Lung (tissue), 12 donors: ENCODE data around the gene ATL2. TPM values are rescaled to one million over a fixed set of nuclear protein-coding genes. Genes with fewer than 3 reads are reported as not detected.
"Not testable (repeated sequence)": the region's sequence is repeated elsewhere in the genome, so short reads cannot be mapped to it uniquely, and the experiment has no call there.

Experiments
- ATAC-seq: fragments of 200-7000 bp; cut with Tn5 transposase; one replicate; pipeline ENCODE4 v1.9.1; 2020; ENCODE audit warnings: moderate number of reproducible peaks; ENCODE audit not compliant: insufficient read depth, low FRiP score
- DNase-seq, 3 donors: peaks; one replicate each; pipeline ENCODE4 v3.0.0-alpha.2; 2013 to 2017
- H3K27ac ChIP-seq, 2 donors: one replicate each; pipeline ENCODE4 v1.5.1; 2013; ENCODE audit warnings: mild to moderate bottlenecking in 2 of 2, moderate library complexity in 2 of 2, control low read depth in 1 of 2, inconsistent platforms in 1 of 2, low read depth in 1 of 2, low read length in 1 of 2
- H3K27me3 ChIP-seq, 3 donors: one replicate each; pipeline ENCODE4 v1.5.1; 2013; ENCODE audit warnings: low read length in 2 of 3; ENCODE audit not compliant: control insufficient read depth in 3 of 3, insufficient read depth in 3 of 3
- H3K36me3 ChIP-seq, 4 donors: one replicate each; pipeline ENCODE4 v1.5.1; 2013; ENCODE audit warnings: low read length in 4 of 4, mild to moderate bottlenecking in 1 of 4, moderate library complexity in 1 of 4; ENCODE audit not compliant: control insufficient read depth in 4 of 4, insufficient read depth in 4 of 4
- H3K4me1 ChIP-seq, 5 donors: one replicate each; pipeline ENCODE4 v1.5.1; 2013; ENCODE audit warnings: low read length in 5 of 5, mild to moderate bottlenecking in 2 of 5, moderate library complexity in 1 of 5; ENCODE audit not compliant: control insufficient read depth in 5 of 5, insufficient read depth in 5 of 5
- H3K4me3 ChIP-seq: one replicate; pipeline ENCODE4 v1.5.1; 2013; ENCODE audit warnings: mild to moderate bottlenecking, control low read depth, moderate library complexity
- H3K9ac ChIP-seq, 2 donors: one replicate each; pipeline ENCODE4 v1.5.1; 2013; ENCODE audit warnings: low read length in 2 of 2, control low read depth in 1 of 2; ENCODE audit not compliant: insufficient read depth in 1 of 2
- H3K9me3 ChIP-seq, 4 donors: one replicate each; pipeline ENCODE4 v1.5.1; 2013; ENCODE audit warnings: low read length in 3 of 4, mild to moderate bottlenecking in 1 of 4, moderate library complexity in 1 of 4; ENCODE audit not compliant: control insufficient read depth in 4 of 4, insufficient read depth in 3 of 4
- WGBS, 2 donors: extraction: QIAGEN DNeasy Blood & Tissue Kit; methylation state at CpG; one replicate each; pipeline ENCODE4 v1.1.7; 2013; 5-methylcytosine and 5-hydroxymethylcytosine counted together
- polyA plus RNA-seq, 2 donors: library from polyadenylated mRNA; stranded (reverse); fragments of 200-250 nt; gene quantifications; one replicate each; pipeline ENCODE4 v1.2.1, GENCODE V29; 2013
- total RNA-seq, 2 donors: library from RNA; depleted of rRNA in 1 of 2; stranded (reverse); fragments of >200 nt in 1 of 2; gene quantifications; one replicate each; pipeline ENCODE4 v1.2.1, GENCODE V29; 2014 to 2021
- TF ChIP-seq, protein P1 (sequence below): IDR thresholded peaks from 2 replicates; pipeline ENCODE4 v1.5.1; 2012; ENCODE audit warnings: mild to moderate bottlenecking; ENCODE audit errors: control extremely low read depth, extremely low read depth
- donor health status: control.
- donor health status: control.
- donor health status: Bipolar disorder and iron deficiency.
- donor health status: healthy.
- donor health status: DM: yes; HTN: yes; CAD: no.

Gene ATL2
- total and polyA plus RNA-seq, 4 donors, result 23.4 to 171 (median 40.2) TPM

DNA sequence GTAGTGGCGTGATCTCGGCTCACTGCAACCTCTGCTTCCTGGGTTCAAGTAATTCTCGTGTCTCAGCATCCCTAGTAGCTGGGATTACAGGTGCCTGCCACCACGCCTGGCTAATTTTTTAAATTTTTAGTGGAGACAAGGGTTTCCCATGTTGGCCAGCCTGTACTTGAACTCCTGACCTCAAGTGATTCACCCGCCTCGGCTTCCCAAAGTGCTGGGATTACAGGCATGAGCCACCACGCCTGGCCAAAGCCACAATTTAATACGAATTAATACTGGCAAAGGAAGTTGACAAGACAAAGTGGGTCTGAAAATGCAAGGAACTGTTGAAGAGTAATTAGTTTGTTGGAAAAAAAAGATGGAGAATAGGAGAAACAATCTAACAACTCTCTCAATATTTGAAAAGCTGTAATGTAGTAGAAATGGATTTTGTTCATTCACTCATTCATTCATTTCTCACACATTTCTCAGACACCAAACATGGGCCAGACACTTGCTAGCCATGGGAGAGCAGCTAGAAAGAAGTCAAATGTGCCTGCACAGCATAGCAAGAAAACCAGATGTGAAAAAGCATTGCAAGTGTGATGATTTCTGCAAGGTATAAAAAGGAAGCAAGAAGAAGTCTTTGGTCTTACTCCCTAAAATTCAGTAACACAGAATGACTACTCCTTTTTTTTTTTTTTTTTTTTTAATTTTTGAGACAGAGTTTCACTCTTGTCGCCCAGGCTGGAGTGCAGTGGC is 39.4 kb upstream of the ATL2 start:
- peaks cover 0 to 4% (median 2%) of the 10 kb centered on the region in 4 donors for H3K9me3 ChIP-seq
- no peaks in the 10 kb centered on the region for H3K4me1 ChIP-seq
- H3K27me3 ChIP-seq, result no peaks in the 10 kb centered on the region
- DNase-seq, result no peak
- no peak for ATAC-seq
- H3K27ac ChIP-seq, result no peak overlapping the region
- H3K4me3 ChIP-seq, result no peak overlapping the region
- TF ChIP-seq, protein P1, sequence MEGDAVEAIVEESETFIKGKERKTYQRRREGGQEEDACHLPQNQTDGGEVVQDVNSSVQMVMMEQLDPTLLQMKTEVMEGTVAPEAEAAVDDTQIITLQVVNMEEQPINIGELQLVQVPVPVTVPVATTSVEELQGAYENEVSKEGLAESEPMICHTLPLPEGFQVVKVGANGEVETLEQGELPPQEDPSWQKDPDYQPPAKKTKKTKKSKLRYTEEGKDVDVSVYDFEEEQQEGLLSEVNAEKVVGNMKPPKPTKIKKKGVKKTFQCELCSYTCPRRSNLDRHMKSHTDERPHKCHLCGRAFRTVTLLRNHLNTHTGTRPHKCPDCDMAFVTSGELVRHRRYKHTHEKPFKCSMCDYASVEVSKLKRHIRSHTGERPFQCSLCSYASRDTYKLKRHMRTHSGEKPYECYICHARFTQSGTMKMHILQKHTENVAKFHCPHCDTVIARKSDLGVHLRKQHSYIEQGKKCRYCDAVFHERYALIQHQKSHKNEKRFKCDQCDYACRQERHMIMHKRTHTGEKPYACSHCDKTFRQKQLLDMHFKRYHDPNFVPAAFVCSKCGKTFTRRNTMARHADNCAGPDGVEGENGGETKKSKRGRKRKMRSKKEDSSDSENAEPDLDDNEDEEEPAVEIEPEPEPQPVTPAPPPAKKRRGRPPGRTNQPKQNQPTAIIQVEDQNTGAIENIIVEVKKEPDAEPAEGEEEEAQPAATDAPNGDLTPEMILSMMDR, result no peak
- H3K9ac ChIP-seq, result no peak overlapping the region
- H3K36me3 ChIP-seq, result no peaks in the 10 kb centered on the region
- WGBS, 2 donors, result 87 to 89% methylated on average over 9 of the region's 9 CpGs

DNA sequence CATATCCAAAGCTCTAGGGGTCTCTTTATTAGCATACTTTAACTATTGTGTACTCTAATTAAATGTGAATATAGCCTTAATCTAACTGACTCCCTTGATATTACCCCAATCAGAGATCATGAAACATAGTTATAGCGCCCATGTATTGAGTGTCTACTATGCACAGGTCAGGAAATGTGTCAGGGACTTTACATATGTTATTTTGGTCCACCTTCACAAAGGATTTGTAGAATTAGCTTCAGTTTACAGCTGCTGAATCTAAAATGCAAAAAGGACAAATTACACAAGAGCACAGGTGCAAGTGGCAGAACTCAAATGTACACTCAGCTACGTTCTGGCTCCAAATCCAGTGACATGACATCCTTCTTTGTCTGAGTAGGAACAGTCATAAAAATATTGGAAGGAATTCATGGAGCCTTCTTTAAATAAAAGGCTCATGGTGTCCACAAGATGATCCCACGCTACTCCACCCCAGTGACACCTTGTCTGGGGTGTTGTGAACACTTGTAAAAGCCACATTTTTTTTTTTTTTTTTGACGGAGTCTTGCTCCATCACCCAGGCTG is 38.7 kb upstream of the ATL2 start:
- no peak overlapping the region for H3K4me3 ChIP-seq
- DNase-seq, result no peak
- no peak overlapping the region for H3K9ac ChIP-seq
- no peak for ATAC-seq
- H3K27me3 ChIP-seq, result no peaks in the 10 kb centered on the region
- peaks cover 0 to 4% (median 2%) of the 10 kb centered on the region in 4 donors for H3K9me3 ChIP-seq
- no peaks in the 10 kb centered on the region for H3K4me1 ChIP-seq
- TF ChIP-seq, protein P1, result no peak
- 91 to 94% methylated on average over 4 of the region's 4 CpGs for WGBS, 2 donors
- no peak overlapping the region for H3K27ac ChIP-seq
- H3K36me3 ChIP-seq, result no peaks in the 10 kb centered on the region

DNA sequence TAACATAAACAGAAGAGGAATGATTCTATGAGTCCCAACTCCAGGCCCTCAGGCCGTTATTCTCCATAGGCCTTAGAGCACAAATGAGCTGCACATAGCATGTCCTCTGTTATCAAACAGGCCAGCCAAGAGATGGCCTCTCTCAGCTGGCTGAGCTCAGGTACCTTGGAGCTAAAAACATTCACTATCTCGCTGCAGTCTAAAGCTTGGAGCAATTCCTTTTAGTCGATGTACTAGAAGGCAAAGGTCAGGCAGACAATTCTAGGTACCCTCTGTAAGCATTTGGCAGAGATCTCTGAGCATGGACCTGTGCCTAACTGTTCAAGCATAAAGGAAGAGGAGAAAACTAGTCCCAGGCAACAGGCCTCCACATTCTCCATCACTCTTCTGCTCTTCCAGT is 38.0 kb upstream of the ATL2 start:
- no peak overlapping the region for H3K4me3 ChIP-seq
- H3K9ac ChIP-seq, result no peak overlapping the region
- H3K36me3 ChIP-seq, result no peaks in the 10 kb centered on the region
- H3K4me1 ChIP-seq, result no peaks in the 10 kb centered on the region
- DNase-seq (no peak), ATAC-seq (no peak)
- H3K9me3 ChIP-seq, result peaks cover 0 to 4% (median 2%) of the 10 kb centered on the region in 4 donors
- no peaks in the 10 kb centered on the region for H3K27me3 ChIP-seq
- whole genome bisulfite sequencing, 2 donors, result 78 to 83% methylated on average over 3 of the region's 3 CpGs
- TF ChIP-seq, protein P1, result no peak
- no peak overlapping the region for H3K27ac ChIP-seq

DNA sequence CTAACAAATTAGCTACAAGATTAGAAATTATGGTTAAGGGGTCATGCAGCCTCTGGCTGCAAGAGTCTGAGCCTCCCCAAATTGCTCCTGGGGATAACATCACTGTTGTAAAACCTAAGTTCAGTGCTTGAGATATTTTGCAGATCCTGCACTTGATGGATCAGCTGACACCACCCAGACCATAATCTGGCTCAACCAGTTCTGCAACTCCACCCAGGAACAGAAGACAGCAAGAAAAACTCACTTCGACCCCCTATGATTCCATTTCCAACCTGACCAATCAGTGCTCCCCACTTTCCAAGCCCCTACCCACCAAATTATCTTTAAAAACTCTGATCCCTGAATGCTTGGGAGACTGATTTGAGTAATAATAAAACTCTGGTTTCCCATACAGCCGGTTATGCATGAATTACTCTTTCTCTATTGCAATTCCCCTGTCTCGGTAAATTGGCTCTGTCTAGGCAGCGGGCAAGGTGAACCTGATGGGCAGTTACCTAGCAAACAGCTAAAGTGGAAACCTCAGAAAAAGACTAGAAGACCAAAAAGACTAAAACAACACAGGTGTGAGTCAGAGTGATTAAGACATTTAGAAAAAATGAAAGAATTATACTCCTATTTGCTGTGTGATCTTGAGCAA is 35.3 kb upstream of the ATL2 start:
- H3K4me3 ChIP-seq, ATAC-seq, H3K9me3 ChIP-seq, H3K36me3 ChIP-seq, H3K27me3 ChIP-seq, H3K27ac ChIP-seq, DNase-seq, H3K9ac ChIP-seq: not testable (repeated sequence)
- WGBS, 2 donors, result 91 to 95% methylated on average over 4 of the region's 4 CpGs
- H3K4me1 ChIP-seq, result peaks cover 0 to 10% (median 3%) of the 10 kb centered on the region in 5 donors
